Measurements from ENCODE around the gene RHOV. TPM values are rescaled to one million over a fixed set of nuclear protein-coding genes. Genes with fewer than 3 reads are reported as not detected.

Gene RHOV
- total and polyA plus RNA-seq, 10 of the 15 experiments (the other 5 are each of a cell fraction or from before 2014, with no cell fraction given), result 0.24 to 39.3 (median 9.3) TPM

DNA sequence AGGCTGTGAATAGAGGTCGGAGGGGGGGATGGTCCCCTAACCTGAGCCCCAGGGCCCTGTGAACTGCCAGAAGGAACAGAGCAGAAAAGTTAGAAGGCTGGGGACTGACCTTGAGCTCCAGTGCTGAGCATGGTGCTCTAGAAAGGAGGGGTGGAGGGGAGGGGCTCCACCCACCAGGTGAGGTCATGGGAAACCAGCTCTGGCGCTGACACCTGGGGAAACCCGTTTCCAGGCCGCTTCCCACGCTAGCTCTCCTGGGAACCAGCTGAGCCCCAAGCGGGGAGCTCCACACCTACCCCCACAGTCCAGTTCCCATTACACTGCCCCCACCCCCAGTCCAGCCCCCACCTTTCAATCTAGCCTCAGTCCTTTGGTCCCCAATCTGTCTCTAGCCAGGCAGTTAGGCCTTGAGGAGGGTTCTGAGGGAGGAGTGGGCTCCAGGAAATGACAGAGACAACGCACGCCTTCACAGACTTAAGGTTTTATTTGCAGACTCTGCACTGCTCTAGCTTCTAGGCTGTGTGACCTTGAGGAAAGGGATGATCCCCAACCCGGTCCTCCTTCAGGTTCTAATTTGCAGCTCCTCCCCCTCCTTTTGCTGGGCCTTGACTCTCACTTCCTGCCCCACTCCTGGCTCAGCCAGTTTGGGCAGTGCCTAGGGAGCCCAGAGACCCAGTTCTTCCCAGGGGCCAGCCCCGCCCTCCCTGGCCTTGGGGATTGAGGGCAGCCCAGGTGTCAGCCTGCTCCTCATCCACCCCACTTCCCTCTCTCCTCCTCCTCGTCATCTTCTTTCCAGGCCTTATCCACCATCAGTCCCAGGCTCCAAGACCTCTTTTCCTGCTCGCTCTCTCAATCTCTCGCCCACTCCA is 2.1 kb downstream of the RHOV start (continued):
- TF ChIP-seq IRF3 (IDR thresholded peaks at IDR 0.05) (no peak), POLR2AphosphoS5 (IDR thresholded peaks at IDR 0.05; ENCODE audit: low read length) (peak; percentile 89), RELB (IDR thresholded peaks at IDR 0.05; ENCODE audit: low read depth) (peak; percentile 86), RFX5 (IDR thresholded peaks at IDR 0.05; ENCODE audit: low read depth, low read length) (0 out of 2 replicates have a peak, but pooled peaks have one; percentile 39), SUZ12 (IDR thresholded peaks at IDR 0.05; ENCODE audit: unreplicated experiment) (no peak), SMAD5 (IDR thresholded peaks at IDR 0.05; ENCODE audit: low read depth) (0 out of 2 replicates have a peak, but pooled peaks have one; percentile 17), ZNF24 (IDR thresholded peaks at IDR 0.05) (0 out of 2 replicates have a peak, but pooled peaks have one; percentile 5), TCF3 (IDR thresholded peaks at IDR 0.05; ENCODE audit: borderline replicate concordance, insufficient read depth, low read depth, low read length) (peak; percentile 65; the same call in 1 of the 2 replicates), SREBF2 (IDR thresholded peaks at IDR 0.05; ENCODE audit: low read length) (no peak), BACH1 (IDR thresholded peaks at IDR 0.05; ENCODE audit: borderline replicate concordance) (peak; percentile 89; the same call in 1 of the 2 replicates), USF1 (IDR thresholded peaks at IDR 0.05; ENCODE audit: borderline replicate concordance, extremely low read length, insufficient read depth, low read depth, low read length) (no peak), NR2F1 (conservative IDR thresholded peaks at IDR 0.05) (peak; percentile 87), PRDM15 (CRISPR knock-in tag; IDR thresholded peaks at IDR 0.05) (no peak), JUND (IDR thresholded peaks at IDR 0.05; ENCODE audit: low read depth, low read length) (peak; percentile 85), E2F8 (IDR thresholded peaks at IDR 0.05; ENCODE audit: low read depth, partially characterized antibody) (peak; percentile 24), EED (IDR thresholded peaks at IDR 0.05; ENCODE audit: low read depth) (peak; percentile 86), CEBPB (IDR thresholded peaks at IDR 0.05; ENCODE audit: borderline replicate concordance in 1 of 2, low read depth in 2 of 2, low read length in 2 of 2) (no peak), KDM1A (IDR thresholded peaks at IDR 0.05; ENCODE audit: borderline replicate concordance) (no peak), JUNB (IDR thresholded peaks at IDR 0.05) (peak; percentile 52)
